Fibroblast of the conjunctiva (primary cell): ENCODE data around the gene PRKAG2.
"Not testable (repeated sequence)": the region's sequence is repeated elsewhere in the genome, so short reads cannot be mapped to it uniquely, and the experiment has no call there.

ENCODE experiments used
- DNase-seq: peaks from one replicate; pipeline ENCODE4 v3.0.0-alpha.2; 2010; ENCODE audit warnings: low read depth

The PRKAG2 gene

DNA sequence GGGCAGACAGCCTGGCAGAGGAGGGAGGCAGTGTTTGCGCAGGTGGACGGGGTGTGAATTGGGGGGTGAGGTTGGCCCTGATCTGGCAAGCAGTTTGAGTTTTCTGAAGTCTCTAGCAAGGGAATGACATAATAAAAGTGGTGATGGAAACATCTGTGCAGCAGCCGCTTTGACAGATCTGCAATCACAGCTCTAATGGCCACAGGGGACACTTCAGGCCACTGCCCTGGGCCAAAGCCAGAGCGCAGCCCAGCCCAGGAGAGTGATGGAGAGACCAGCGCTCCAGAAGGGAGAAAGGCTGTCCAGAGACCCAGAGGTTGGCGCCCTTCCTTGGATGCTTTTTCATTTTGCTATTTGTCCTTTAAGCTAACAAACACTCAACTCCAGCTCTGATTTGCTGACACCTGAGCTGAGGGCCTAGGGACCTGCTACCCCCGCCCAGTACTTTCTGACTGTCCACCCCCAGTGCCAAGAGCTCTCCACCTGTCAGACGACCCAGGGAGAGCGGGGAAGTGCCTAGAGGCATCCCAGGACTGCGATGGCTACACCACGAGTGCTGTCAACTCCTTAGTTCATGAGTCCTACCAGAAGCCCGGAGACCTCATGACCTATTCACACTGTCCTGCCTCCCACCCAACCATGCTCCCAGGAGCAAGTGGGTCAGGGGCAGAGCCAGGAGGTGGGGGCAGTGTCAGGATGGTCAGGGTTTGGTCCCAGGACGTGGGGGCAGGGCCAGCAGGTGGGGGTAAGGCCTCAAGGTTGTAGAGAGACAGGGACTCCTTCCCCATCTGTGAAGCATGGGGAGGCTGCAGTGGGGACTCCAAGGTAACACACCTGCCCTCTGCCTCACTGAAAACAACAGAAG, 112.6 kb downstream of the PRKAG2 start:
- no peak for DNase-seq

GRCh38 chr7:151763420-151763984, 113.4 kb downstream of the PRKAG2 start:
- DNase-seq, result no peak

- DNase-seq, result no peak
Measured at GRCh38 chr7:151762583-151763245, 114.2 kb downstream of the PRKAG2 start.

DNA sequence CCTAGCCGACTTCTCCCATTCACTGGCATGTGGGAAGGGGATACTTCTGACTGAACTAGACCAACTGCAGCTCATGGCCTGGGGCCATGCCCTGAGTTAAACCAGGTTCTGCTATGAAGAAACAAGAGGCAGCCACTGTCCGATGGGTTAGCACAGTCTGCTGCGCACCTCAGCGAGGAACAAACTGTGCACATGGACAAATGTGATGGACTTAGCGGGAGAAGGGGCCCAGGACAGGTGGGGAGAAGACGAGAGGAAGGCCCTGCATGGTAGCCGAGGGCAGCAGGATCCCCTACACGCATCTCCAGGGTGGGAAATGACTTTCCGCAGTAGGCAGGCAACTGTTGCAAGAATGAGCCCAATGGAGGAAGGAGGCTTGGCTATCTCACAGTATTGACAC, 115.0 kb downstream of the PRKAG2 start:
- DNase-seq, result no peak

GRCh38 chr7:151761231-151761630, 115.7 kb downstream of the PRKAG2 start:
- DNase-seq, result no peak

- peak; percentile 44 for DNase-seq
Measured at GRCh38 chr7:151759591-151760042, 117.3 kb downstream of the PRKAG2 start.

- DNase-seq, result no peak
Measured at GRCh38 chr7:151758622-151759540, 118.0 kb downstream of the PRKAG2 start.

DNA sequence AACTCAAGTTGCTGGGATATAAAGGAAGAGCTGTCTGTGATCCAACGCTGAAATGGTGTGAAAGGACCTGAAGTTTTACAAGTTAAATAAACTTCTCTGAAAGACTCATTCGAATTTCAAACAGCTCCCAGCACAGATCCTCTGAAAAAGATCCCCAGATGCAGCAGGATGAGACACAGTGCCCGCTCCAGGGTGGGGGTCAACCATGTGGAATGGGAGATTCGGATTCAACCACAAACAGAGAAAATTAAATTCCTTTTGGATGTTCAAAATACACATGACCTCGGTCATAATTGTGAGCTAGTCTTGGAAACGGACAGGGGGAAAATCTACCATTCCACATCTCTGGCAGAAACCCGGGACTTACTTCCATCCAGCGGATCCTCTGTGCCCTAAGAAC, 119.6 kb downstream of the PRKAG2 start:
- no peak for DNase-seq

- DNase-seq, result no peak
Measured at GRCh38 chr7:151756866-151757265, 120.0 kb downstream of the PRKAG2 start.

- DNase-seq, result no peak
Measured at GRCh38 chr7:151756076-151756731, 120.7 kb downstream of the PRKAG2 start.

GRCh38 chr7:151755131-151755801, 121.6 kb downstream of the PRKAG2 start:
- no peak for DNase-seq

- DNase-seq, result no peak
Measured at GRCh38 chr7:151754688-151755130, 122.2 kb downstream of the PRKAG2 start.

GRCh38 chr7:151754142-151754590, 122.7 kb downstream of the PRKAG2 start:
- DNase-seq, result peak; percentile 97

DNA sequence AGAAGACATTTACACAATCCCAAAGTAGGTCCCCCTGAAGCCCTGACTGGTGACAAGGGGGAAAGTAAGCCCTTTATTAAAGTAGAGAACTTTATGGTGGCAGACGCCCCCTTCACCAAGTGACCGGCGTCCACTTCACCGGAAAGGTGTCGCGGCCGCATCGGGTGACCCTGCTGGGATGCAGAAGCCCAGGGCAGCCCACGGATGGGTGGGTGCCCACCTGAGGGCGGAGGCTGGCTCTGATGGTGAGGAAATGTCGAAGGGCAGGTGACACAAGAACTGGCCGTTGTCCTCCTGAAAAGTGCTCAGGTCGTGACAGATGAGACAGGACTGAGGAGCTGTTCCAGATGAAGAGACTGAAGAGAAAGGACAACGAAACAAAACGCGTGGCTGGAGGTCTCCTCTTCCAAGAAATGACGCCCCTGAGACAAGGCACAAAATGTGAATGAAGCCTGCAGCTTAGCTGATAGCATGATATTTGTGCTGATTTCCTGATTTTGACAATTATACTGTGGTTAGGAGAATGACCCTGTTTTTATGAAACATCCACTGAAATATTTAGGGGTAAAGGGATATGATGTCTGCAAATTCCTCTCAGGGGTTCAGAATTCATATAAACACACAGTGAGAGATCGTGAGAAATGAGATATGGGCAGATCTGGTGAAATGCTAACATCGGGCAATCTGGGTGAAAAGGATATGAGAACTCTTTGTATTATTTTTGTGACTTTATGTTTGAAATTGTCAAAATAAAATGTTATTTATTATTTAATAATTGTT, 123.9 kb downstream of the PRKAG2 start:
- no peak for DNase-seq

DNA sequence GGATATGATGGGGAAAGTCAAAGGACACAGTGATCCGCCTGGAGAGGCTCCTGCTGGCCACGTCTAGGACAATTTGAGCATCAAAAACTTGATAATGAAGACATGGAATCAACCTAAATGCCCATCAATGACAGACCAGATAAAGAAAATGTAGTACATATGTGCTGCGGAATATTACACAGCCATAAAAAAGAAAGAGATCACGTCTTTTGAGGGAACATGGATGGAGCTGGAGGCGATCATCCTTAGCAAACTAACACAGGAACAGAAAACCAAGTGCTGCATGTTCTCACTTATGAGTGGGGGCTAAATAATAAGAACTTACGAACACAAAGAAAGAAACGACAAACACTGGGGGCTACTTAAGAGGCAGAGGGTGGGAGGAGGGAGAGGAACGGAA, 124.9 kb downstream of the PRKAG2 start:
- no peak for DNase-seq

DNA sequence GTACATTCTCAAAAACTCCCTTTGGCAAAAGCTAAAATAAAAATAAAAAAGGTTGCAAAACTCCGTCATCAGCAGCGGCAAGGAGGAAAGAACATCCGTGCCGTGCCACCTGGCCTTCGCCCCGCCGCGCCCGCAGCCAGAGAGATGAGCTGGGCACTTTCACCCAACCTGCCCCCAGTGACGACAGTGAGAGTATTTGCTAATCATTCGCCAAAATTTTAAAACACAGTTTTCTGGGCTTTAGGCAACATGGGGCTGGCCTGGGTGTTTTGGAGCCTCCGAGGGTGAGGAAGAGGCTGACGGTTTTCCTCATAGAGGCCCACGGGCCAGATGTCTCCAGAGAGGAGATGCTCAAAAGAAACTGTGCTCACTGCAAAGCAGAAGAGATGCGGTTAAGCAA, 128.2 kb downstream of the PRKAG2 start:
- no peak for DNase-seq

DNA sequence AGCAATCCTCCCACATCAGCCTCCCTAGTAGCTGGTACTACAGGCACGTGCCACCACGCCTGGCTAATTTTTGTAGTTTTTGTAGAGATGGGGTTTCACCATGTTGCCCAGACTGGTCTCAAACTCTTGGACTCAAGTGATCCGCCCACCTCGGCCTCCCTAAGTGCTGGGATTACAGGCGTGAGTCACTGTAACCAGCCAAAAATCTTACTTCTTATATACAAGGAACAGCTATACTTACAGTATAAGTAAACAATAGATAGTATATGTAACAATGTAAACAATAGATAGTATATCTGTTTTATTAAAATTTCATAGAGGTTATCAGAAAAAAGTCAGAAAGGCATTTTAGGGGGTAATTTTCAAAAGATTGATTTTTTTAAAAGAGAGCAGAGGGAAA, 128.9 kb downstream of the PRKAG2 start:
- DNase-seq, result not testable (repeated sequence)

- DNase-seq, result no peak
Measured at GRCh38 chr7:151745706-151746105, 131.2 kb downstream of the PRKAG2 start.

DNA sequence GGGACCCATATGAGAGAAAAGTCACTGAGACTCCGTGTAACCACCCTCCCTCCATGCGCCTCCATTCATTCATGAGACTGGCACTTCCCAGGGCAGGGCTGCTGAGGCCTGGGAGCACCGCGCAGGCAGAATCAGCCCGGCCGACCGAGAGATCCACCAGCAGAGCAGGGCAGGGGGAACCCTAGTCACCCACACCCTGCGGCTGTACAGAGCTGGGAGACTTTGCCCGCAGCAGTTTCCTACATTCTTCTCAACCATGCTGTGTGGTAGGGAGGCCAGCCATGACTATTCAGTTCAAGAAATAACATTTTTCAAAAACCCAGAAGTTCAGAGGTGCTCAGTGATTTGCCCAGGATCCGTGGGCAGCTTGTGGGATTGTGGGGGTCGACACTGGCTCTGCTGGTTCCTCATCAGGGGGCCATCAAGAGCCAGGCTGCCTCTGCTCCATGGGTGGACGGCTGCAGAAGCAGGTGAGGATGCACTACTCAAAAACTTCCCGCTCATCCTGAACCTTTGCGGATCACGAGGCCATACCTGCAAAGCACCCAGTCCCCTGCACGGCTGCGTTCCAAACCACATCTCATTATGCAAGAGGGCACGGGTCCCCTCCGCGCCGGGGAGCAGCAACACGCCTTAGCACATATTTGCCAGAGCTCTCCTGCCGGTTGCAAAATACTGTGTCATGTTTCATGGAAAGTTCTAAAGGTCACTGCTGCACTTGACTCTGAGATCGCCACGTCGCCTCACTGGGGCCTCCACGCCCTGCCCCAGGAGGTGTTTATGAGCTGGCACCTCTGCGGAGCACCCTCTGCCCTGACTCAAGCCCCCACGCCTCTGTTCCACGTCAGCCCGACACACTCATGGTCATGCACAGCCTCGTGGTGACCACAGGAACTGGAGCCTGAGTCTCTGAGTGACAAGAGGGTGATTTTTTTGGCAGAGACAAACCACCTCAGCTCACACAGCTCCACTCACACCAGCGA, 132.0 kb downstream of the PRKAG2 start:
- DNase-seq, result peak; percentile 38
